Endothelial cell of umbilical vein (primary cell): ENCODE results near the gene U2AF2. TPM values are rescaled to one million over a fixed set of nuclear protein-coding genes. Genes with fewer than 3 reads are reported as not detected.

Experiments
- BruUV-seq: library from RNA; stranded (reverse); fragments of 400-500 nt; replicated peaks from 2 replicates; lab custom pipeline; 2021; lab: Mats Ljungman, UMichigan
- CTCF ChIA-PET: fragments of 300-600, 350-600 bp; sonication (Branson Sonifier 250); formaldehyde crosslinking; loops from one replicate; lab custom pipeline; 2021; ENCODE audit warnings: antibody characterized with exemption, inconsistent platforms; lab: Charles Lee
- POLR2A ChIA-PET: fragments of 300-600, 350-600 bp; sonication (Branson Sonifier 250); formaldehyde crosslinking; loops from one replicate; lab custom pipeline; 2021; ENCODE audit warnings: antibody characterized with exemption, inconsistent platforms; lab: Charles Lee
- DNase-seq: peaks from one replicate; pipeline ENCODE4 v3.0.0-alpha.2; 2011; ENCODE audit warnings: low read depth, low spot score
- FAIRE-seq: peaks from 2 replicates; lab custom pipeline; 2011; peaks lifted over from hg19 to GRCh38; lab: Jason Lieb, UNC
- H2AFZ ChIP-seq: 2 replicates; pipeline ENCODE4 v1.6.0; 2012; ENCODE audit warnings: low read depth, low read length, control low read depth, inconsistent platforms
- H3K27ac ChIP-seq: 2 replicates; pipeline ENCODE4 v1.5.1; 2011; ENCODE audit warnings: low read depth, mild to moderate bottlenecking, control low read depth, low read length, moderate library complexity; ENCODE audit not compliant: insufficient read depth
- H3K27me3 ChIP-seq, 2 experiments: 2 replicates each; pipeline versions ENCODE4 v1.6.0 to v1.6.1; 2011; ENCODE audit warnings: low read length in 2 of 2, mixed read lengths in 1 of 2; ENCODE audit not compliant: control insufficient read depth in 2 of 2, insufficient read depth in 2 of 2
- H3K36me3 ChIP-seq, 2 experiments: 2 replicates in 1 of 2; 3 replicates in 1 of 2; pipeline ENCODE4 v1.5.1; 2011; ENCODE audit warnings: low read length in 2 of 2, mild to moderate bottlenecking in 1 of 2, moderate library complexity in 1 of 2; ENCODE audit not compliant: control insufficient read depth in 2 of 2, insufficient read depth in 2 of 2; ENCODE audit errors: extremely low read depth in 1 of 2
- H3K4me1 ChIP-seq: 3 replicates; pipeline ENCODE4 v1.5.1; 2011; ENCODE audit warnings: mild to moderate bottlenecking, low read length; ENCODE audit not compliant: control insufficient read depth, insufficient read depth; ENCODE audit errors: extremely low read depth
- H3K4me2 ChIP-seq: 2 replicates; pipeline ENCODE4 v1.6.1; 2011; ENCODE audit warnings: low read length, control low read depth, mixed read lengths; ENCODE audit not compliant: insufficient read depth
- H3K4me3 ChIP-seq, 3 experiments: fragments of 200-600 bp in 1 of 3; sonication (generic), shearing (Covaris generic) in 1 of 3; replicated peaks in 1 of 3; 2 replicates each; pipeline ENCODE4 v1.5.1; 2011 to 2016; ENCODE audit warnings: control low read depth in 3 of 3, low read length in 3 of 3, mild to moderate bottlenecking in 2 of 3, inconsistent platforms in 1 of 3, low read depth in 1 of 3, moderate library complexity in 1 of 3; ENCODE audit not compliant: insufficient read depth in 1 of 3
- H3K79me2 ChIP-seq: 2 replicates; pipeline ENCODE4 v1.6.0; 2012; ENCODE audit warnings: low read length, inconsistent platforms; ENCODE audit not compliant: control insufficient read depth, insufficient read depth
- H3K9ac ChIP-seq: replicated peaks from 2 replicates; pipeline ENCODE3; 2011; ENCODE audit warnings: low read length, control low read depth; ENCODE audit not compliant: insufficient read depth; ENCODE audit errors: extremely low read depth
- H3K9me1 ChIP-seq: replicated peaks from 3 replicates; pipeline ENCODE4 v1.6.0; 2011; ENCODE audit warnings: mild to moderate bottlenecking, low read length; ENCODE audit not compliant: control insufficient read depth, insufficient read depth; ENCODE audit errors: extremely low read depth
- H3K9me3 ChIP-seq: replicated peaks from 2 replicates; pipeline ENCODE4 v1.5.1; 2012; ENCODE audit warnings: low read length, inconsistent platforms; ENCODE audit not compliant: control insufficient read depth, insufficient read depth
- H4K20me1 ChIP-seq: replicated peaks from 2 replicates; pipeline ENCODE3; 2011; ENCODE audit warnings: mild to moderate bottlenecking, low read length; ENCODE audit not compliant: control insufficient read depth, insufficient read depth; ENCODE audit errors: extremely low read depth
- EZH2 ChIP-seq: IDR thresholded peaks from 2 replicates; pipeline ENCODE4 v1.6.1; 2012; ENCODE audit warnings: borderline replicate concordance, low read depth, mild to moderate bottlenecking, moderate library complexity, low read length, inconsistent platforms; ENCODE audit not compliant: severe bottlenecking
- FOS ChIP-seq: IDR thresholded peaks from 2 replicates; pipeline ENCODE4 v1.6.1; 2011; ENCODE audit warnings: mild to moderate bottlenecking, low read length, moderate library complexity, borderline replicate concordance; ENCODE audit not compliant: insufficient read depth
- GATA2 ChIP-seq: IDR thresholded peaks from 2 replicates; pipeline ENCODE4 v1.7.0; 2011; ENCODE audit warnings: low read depth, mild to moderate bottlenecking, moderate library complexity, mixed read lengths, low read length; ENCODE audit not compliant: insufficient read length, insufficient read depth
- JUN ChIP-seq: IDR thresholded peaks from 2 replicates; pipeline ENCODE4 v1.6.1; 2011; ENCODE audit warnings: borderline replicate concordance, low read depth; ENCODE audit not compliant: insufficient read length, insufficient read depth
- MYC ChIP-seq: IDR thresholded peaks from one replicate; pipeline ENCODE4 v1.6.1; 2011; ENCODE audit warnings: mild to moderate bottlenecking, low read depth, low read length
- POLR2A ChIP-seq: IDR thresholded peaks from 2 replicates; pipeline ENCODE4 v1.6.1; 2012; ENCODE audit warnings: low read depth, mild to moderate bottlenecking, control low read depth, low read length
- POLR2AphosphoS5 ChIP-seq: IDR thresholded peaks from 2 replicates; pipeline ENCODE4 v1.6.1; 2012; ENCODE audit warnings: low read depth, mild to moderate bottlenecking, control low read depth, low read length, moderate library complexity; ENCODE audit not compliant: insufficient read depth
- dilution Hi-C: fragments of 300-500 bp; cut with MboI; formaldehyde crosslinking; loops from one replicate; pipeline ENCODE4 v1.15.0; 2019; ENCODE audit warnings: low sequenced_read_pairs; ENCODE audit not compliant: extremely low pct_ligation_motif_present
- intact Hi-C: fragments of 100-400 bp; cut with micrococcal nuclease; formaldehyde crosslinking; loops from one replicate; pipeline ENCODE4 v1.10.0; 2022
- polyA plus RNA-seq, 4 experiments: library from polyadenylated mRNA; depleted of rRNA in 3 of 4; stranded (reverse) in 3 of 4; unstranded in 1 of 4; fragments of >200 nt; gene quantifications; 2 replicates each; pipeline versions ENCODE4 v1.2.1 to v1.2.3, GENCODE V29; 2011 to 2012; ENCODE audit warnings: missing spikeins in 1 of 4
- total RNA-seq: library from RNA; stranded (reverse); gene quantifications from 2 replicates; pipeline ENCODE4 v1.2.3, GENCODE V29; 2021
- TF ChIP-seq, protein P1 (sequence below), 2 donors: IDR thresholded peaks; 1 replicate in 1 of 2; 2 replicates in 1 of 2; pipeline ENCODE4 v1.5.1; 2011; ENCODE audit warnings: low read length in 2 of 2, mild to moderate bottlenecking in 2 of 2, moderate library complexity in 2 of 2, control low read depth in 1 of 2, inconsistent platforms in 1 of 2, low read depth in 1 of 2; ENCODE audit not compliant: insufficient read depth in 1 of 2; ENCODE audit errors: extremely low read depth in 1 of 2
- TF ChIP-seq, protein P2 (sequence below): IDR thresholded peaks from 2 replicates; pipeline ENCODE4 v1.6.1; 2011; ENCODE audit not compliant: insufficient read depth, insufficient read length

Gene U2AF2
- total and polyA plus RNA-seq, 2 donors (not counting 3 experiments of a cell fraction or from before 2014, with no cell fraction given), result 183 to 259 TPM

DNA sequence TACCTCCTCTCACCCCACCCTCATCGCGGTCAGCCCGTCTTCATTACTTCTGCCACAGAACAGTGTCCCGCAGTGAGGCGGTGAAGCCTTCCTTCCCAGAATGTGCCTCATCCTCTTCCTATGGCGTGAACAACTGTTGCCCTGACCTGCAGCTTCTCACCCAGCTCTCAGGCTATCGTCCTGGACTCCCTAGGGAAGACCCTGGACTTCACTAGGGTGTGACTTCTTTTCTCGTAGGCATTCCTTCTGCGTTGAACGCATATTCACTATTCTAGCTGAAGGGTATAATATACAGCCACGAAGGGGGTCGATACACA lies 48.4 kb upstream of the U2AF2 start:
- ChIA-PET POLR2A (interaction anchor here (1.0 to 1.6 kb wide), 2 partner anchors 11 to 48 kb away, joined by 3 to 5 read pairs; no protein-coding TSS in a partner anchor), CTCF (interaction anchor here (0.7 to 3.8 kb wide), 28 partner anchors 11 to 465 kb away, joined by 3 to 40 read pairs (median 6); partner anchors contain the start of genes ZNF628 and ZNF784)
- Histone ChIP-seq H3K4me1 (peaks cover 13% of the 10 kb centered on the region), H3K9me1 (no peaks in the 10 kb centered on the region), H3K9ac (no peak overlapping the region), H2AFZ (no peak overlapping the region), H3K4me2 (peak overlapping the region; percentile 59), H3K27ac (no peak overlapping the region), H3K4me3 (peak overlapping the region in 2 of 3 experiments; percentile 25 to 96), H4K20me1 (no peaks in the 10 kb centered on the region), H3K36me3 (peaks cover 0 to 5% of the 10 kb centered on the region in 2 experiments), H3K27me3 (no peaks in the 10 kb centered on the region), H3K9me3 (no peaks in the 10 kb centered on the region), H3K79me2 (peaks cover 25% of the 10 kb centered on the region)
- intact Hi-C loops, result loop anchor here (1.0 to 10.0 kb wide), 4 partner anchors 89 to 352 kb away; partner anchors contain the start of genes C19orf85, ISOC2, PPP6R1 and RPL28
- dilution Hi-C loops, result loop anchor here (10.0 kb wide), 1 partner anchor 92 kb away; no protein-coding TSS in a partner anchor
- FAIRE-seq (no peak), DNase-seq (no peak)
- no peak for TF ChIP-seq FOS
- TF ChIP-seq EZH2, result no peak
- BruUV-seq, result TSS peak; percentile 38

DNA sequence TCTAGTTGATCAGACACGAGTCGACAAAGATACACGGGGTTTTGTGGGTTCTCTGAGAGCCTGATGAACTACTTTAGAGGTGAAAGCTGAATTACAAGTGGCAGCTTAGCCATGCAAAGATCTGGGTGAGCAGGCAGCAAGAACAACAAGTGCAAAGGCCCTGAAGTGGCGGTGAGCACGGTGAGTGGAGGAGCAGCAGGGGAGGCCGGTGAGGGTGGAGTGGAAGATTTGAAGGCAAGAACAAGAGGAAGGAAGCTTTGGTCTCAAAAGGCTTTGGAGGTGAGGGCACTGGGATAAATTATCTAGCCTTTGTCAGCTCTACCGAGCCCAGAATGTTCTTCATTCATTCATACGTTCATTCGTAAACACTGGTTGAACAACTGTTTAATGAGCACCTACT lies 48.0 kb upstream of the U2AF2 start:
- H3K79me2 ChIP-seq, result peaks cover 26% of the 10 kb centered on the region

More for the DNA sequence above, 48.0 kb upstream of the U2AF2 start:
- Histone ChIP-seq H3K9me3 (no peaks in the 10 kb centered on the region), H2AFZ (no peak overlapping the region), H4K20me1 (no peaks in the 10 kb centered on the region), H3K36me3 (peaks cover 0 to 5% of the 10 kb centered on the region in 2 experiments), H3K9ac (no peak overlapping the region), H3K4me1 (peaks cover 13% of the 10 kb centered on the region), H3K9me1 (no peaks in the 10 kb centered on the region), H3K27me3 (no peaks in the 10 kb centered on the region), H3K27ac (no peak overlapping the region), H3K4me2 (peak overlapping the region; percentile 59), H3K4me3 (peak overlapping the region in 1 of 3 experiments; percentile 25)
- dilution Hi-C loops, result loop anchor here (10.0 kb wide), 1 partner anchor 92 kb away; no protein-coding TSS in a partner anchor
- no peak for TF ChIP-seq POLR2A
- no peak for TF ChIP-seq GATA2
- no peak for TF ChIP-seq FOS
- no peak for TF ChIP-seq POLR2AphosphoS5
- TF ChIP-seq MYC, result no peak
- TF ChIP-seq, protein P1, sequence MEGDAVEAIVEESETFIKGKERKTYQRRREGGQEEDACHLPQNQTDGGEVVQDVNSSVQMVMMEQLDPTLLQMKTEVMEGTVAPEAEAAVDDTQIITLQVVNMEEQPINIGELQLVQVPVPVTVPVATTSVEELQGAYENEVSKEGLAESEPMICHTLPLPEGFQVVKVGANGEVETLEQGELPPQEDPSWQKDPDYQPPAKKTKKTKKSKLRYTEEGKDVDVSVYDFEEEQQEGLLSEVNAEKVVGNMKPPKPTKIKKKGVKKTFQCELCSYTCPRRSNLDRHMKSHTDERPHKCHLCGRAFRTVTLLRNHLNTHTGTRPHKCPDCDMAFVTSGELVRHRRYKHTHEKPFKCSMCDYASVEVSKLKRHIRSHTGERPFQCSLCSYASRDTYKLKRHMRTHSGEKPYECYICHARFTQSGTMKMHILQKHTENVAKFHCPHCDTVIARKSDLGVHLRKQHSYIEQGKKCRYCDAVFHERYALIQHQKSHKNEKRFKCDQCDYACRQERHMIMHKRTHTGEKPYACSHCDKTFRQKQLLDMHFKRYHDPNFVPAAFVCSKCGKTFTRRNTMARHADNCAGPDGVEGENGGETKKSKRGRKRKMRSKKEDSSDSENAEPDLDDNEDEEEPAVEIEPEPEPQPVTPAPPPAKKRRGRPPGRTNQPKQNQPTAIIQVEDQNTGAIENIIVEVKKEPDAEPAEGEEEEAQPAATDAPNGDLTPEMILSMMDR (IDR thresholded peaks at IDR 0.05; ENCODE audit: extremely low read depth in 1 of 2, insufficient read depth in 1 of 2, low read depth in 1 of 2, low read length in 2 of 2), result no peak
- no peak for TF ChIP-seq JUN
- TF ChIP-seq EZH2, result no peak
- TF ChIP-seq, protein P2, sequence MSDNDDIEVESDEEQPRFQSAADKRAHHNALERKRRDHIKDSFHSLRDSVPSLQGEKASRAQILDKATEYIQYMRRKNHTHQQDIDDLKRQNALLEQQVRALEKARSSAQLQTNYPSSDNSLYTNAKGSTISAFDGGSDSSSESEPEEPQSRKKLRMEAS, result no peak
- intact Hi-C loops, result loop anchor here (1.0 to 10.0 kb wide), 4 partner anchors 90 to 352 kb away; partner anchors contain the start of genes C19orf85, ISOC2, PPP6R1 and RPL28
- FAIRE-seq (no peak), DNase-seq (no peak)
- no TSS peak for BruUV-seq
- ChIA-PET POLR2A (no interaction called here), CTCF (interaction anchor here (0.7 to 3.8 kb wide), 28 partner anchors 11 to 466 kb away, joined by 3 to 40 read pairs (median 6); partner anchors contain the start of genes ZNF628 and ZNF784)
